Fibroblast of skin of abdomen (primary cell): ENCODE data around the gene MAPK11.

Source experiments
- DNase-seq: peaks from one replicate; pipeline ENCODE4 v3.0.0-alpha.2; 2013

MAPK11 gene

GRCh38 chr22:50246242-50247175 lies 23.7 kb downstream of the MAPK11 start:
- no peak for DNase-seq

- no peak for DNase-seq
Observed at GRCh38 chr22:50245214-50246072, 24.7 kb downstream of the MAPK11 start.

- DNase-seq, result peak; percentile 91
Observed at GRCh38 chr22:50244420-50245213, 25.6 kb downstream of the MAPK11 start, which contains the start of gene TUBGCP6. TUBGCP6 (minus strand) TSS chr22:50245023; CDS start chr22:50244459, 564 bp downstream.

- no peak for DNase-seq
Observed at GRCh38 chr22:50243685-50244419, 26.3 kb downstream of the MAPK11 start.

GRCh38 chr22:50242406-50242949 lies 27.7 kb downstream of the MAPK11 start:
- no peak for DNase-seq

GRCh38 chr22:50238755-50239154 lies 31.4 kb downstream of the MAPK11 start:
- DNase-seq, result no peak

GRCh38 chr22:50236731-50237409 lies 33.3 kb downstream of the MAPK11 start:
- peak; percentile 15 for DNase-seq

GRCh38 chr22:50233223-50233622 lies 37.0 kb downstream of the MAPK11 start:
- no peak for DNase-seq

GRCh38 chr22:50232481-50233151 lies 37.6 kb downstream of the MAPK11 start:
- no peak for DNase-seq

- no peak for DNase-seq
Observed at GRCh38 chr22:50229370-50229769, 40.8 kb downstream of the MAPK11 start.

- DNase-seq, result no peak
Observed at GRCh38 chr22:50228366-50228765, 41.8 kb downstream of the MAPK11 start.

GRCh38 chr22:50227579-50228215 lies 42.5 kb downstream of the MAPK11 start:
- DNase-seq, result no peak

GRCh38 chr22:50226875-50227165 lies 43.4 kb downstream of the MAPK11 start:
- DNase-seq, result no peak

- no peak for DNase-seq
Observed at GRCh38 chr22:50226063-50226874, 43.9 kb downstream of the MAPK11 start.

- no peak for DNase-seq
Observed at GRCh38 chr22:50225200-50225969, 44.8 kb downstream of the MAPK11 start.

GRCh38 chr22:50224071-50224470 lies 46.1 kb downstream of the MAPK11 start:
- no peak for DNase-seq

- no peak for DNase-seq
Observed at GRCh38 chr22:50222508-50222907, 47.7 kb downstream of the MAPK11 start.
